ENCODE measurements around the gene GFRA1.

GFRA1 gene

DNA sequence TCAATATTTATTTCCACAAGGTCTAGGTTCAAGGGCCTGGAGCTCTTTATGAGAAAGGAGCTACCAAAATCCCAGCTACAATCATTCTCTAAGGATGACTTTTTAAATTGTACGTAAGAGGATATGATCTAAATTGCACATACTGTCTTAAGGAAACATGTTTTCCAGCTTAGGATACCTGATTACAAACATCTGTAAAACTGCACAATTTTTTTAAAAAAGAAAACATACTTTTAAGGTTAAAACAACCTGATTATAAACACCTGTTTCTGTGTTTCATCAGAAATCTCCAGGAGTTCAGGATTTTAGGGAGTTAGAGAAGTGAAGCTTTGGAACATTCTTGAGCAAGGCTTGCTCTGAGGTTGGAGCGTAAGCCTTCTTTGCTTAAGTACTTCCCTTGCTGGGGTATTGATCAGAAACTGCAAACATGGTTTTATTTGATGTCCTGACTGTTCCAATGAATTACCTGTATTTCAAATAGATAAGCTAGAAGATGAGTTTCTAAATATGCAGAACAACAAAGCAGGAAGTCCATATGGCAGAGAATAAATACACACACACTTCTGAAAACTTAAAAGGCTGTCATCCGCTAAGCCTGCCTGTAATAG lies 248.6 kb downstream of the GFRA1 start:
- DNase-seq = no peak

DNA sequence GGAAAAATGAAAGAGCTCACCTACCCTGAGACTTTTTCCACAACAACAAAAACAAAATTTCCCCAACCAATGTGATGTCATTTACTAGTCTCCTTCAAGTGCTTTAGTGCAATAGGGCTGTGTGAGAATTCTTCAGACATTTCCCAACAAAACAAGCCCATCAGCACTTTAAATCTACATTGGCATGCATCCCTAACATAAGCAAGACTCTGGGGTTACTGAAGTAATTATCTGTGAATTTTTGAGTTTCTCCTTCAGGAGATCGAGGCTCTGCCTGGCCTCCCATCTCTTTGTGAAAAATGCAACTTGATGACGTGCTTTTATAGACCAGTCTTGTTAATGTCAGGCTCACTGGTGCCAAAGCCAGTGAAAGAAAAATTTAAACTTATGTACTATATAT lies 255.6 kb downstream of the GFRA1 start:
- DNase-seq = no peak

DNA sequence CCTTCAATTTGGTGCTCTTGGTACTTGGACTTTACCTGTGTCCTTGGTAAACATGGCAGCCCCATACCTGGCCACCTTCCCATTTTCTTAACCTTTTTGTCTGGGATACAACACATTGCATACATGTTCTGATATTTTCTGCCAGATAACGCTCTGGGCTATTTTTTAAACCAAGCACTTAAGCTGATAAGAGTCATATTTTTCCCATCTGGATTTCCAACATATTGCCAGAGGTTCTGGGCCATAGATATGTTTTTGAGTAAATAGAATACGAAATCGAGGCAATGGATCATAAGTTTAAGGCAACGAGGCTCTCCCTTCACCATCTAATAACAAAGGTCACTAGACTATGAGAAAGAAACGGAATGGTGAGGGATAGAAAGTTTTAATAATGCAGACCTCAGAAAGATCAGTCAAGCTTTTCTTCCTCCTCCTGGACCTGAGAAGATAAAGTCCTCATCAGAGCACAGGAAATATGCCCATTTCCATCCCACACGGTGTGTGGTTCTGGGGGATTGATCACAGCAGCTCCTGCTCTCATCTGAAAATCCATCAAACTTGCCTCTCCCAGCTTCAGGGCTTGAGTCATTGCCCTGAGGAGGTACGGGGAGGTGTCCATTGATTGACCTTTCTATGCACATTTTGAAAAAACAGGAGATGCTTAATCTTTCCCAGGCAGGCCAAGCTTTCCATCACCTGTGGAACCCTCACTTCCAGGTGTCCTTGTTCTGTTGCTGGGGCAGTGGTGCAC lies 257.2 kb downstream of the GFRA1 start:
- no peak for DNase-seq

DNA sequence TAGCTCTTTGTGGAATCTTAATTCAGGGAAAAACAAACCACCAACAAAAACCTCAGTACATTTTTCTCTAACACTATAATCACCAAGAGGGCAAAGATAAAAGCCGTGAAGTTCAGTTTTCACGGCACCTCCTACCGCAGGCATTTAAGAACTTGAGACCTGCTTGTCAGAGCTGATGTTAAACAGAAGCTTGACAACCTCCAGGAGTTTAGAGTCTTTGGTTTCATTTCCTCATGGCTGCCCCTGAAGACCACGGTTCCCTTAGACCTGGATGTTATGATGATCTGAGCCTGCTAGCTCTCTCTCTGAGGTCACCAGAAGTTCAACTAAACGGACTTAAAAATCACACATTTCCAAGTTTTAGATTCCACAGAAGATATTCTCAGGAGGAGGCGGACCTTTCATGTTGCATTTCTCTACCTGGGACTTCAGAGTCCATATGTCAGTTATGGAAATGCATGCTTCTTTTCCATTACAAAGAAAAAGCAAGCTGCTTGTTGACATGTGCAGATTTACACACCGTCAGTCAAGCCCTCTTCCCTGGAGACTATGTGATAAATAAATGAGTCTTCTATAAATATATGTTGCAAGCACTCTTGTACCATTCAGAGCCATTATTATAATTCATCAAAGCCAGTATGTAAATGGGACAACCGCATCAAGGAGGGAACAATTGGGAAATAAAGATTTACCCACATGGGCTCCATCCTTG lies 258.0 kb downstream of the GFRA1 start:
- no peak for DNase-seq

DNA sequence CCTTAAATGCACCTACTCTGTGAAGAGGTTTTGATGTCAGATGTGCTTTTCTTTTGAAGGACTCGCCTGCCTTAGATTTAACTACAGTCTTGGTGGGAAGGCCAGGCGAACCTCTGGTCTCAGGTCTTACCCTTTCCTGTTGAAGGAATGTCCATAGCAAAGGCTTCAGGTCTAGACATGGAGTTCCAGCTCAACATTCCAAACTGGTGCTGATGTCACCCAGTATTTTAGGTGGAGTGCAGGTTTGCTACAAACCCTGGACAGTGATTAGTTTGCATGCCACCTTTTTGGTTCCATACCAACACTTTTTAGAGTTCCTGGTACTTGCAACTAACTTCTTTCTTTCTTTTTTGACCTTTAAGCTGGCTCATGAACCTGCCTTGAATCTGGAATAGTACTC lies 258.7 kb downstream of the GFRA1 start:
- no peak for DNase-seq

DNA sequence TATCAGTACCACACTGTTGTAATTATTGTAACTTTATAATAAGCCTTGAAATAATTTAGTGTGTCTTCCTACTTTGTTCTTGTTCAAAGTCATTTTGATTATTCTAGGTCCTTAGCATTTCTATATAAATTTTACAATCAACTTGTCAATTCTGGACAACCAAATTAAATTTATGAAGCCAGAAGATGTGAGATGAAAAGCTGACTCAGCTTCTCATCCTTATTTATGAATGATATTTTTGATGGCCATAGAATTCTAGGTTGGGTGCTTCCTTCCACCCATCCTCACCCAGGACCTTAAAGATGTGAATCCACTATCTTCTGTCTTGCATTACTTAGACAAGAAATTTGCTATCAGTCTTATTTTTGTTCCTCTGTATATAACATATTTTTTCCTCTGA lies 261.1 kb downstream of the GFRA1 start:
- DNase-seq = no peak

DNA sequence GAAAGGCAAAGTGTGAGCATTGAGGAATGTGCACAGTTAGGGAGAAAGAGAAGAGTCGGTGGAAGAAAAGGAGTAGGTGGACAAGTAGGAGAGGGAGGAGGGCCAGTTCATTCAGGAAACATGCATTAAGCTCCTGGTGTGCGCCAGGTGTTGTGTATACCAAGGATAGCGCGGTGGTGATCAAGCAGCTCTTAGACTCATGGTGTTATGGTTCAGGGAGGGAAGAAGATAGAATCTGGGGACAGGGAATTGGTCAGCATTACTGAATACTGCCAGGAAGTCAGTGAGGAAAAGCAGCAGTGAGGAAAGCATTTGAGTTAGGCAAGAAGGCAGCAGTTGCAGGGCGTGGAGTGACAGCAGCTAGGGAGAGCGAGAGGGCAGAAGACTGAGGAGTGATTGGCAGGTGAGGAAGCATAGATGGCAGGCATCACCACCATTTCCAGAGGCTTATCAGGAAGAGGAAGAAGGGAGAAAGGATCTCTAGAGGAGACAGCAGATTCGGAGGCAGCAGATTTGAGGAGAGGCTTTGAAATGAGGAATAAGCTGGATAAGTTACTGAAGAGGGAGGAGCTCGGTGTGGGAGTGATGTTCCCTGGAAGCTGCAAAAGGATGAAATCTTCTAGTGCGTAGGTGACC lies 265.6 kb downstream of the GFRA1 start:
- DNase-seq = no peak

Measured in SHP77 (cell line).